ENCODE measurements around the gene ATP6AP1. TPM values are rescaled to one million over a fixed set of nuclear protein-coding genes. Genes with fewer than 3 reads are reported as not detected.
A peak's percentile ranks its signal among the peaks of the same experiment; 100 is the strongest.

ATP6AP1 gene
- total RNA-seq, 3 donors from 2014 or later (not counting 1 experiment from before 2014, with no cell fraction given) = 62.4 to 71.7 (median 65.9) TPM

GRCh38 chrX:154439841-154440240, 11.4 kb downstream of the ATP6AP1 start:
- 89% methylated on average over 12 of the region's 18 CpGs for WGBS (ENCODE audit: insufficient coverage)
- DNase-seq (no peak), ATAC-seq (no peak)
- Mint-ChIP-seq H3K27me3 (ENCODE audit: low read depth in 2 of 2) (no peaks in the 10 kb centered on the region), H3K9me3 (no peaks in the 10 kb centered on the region), H3K36me3 (no peaks in the 10 kb centered on the region), H3K27ac (no peak overlapping the region), H3K4me3 (no peak overlapping the region), H3K4me1 (peaks cover 6 to 14% of the 10 kb centered on the region in 2 donors)
- intact Hi-C loops (cut with micrococcal nuclease) = loop anchor here (5.0 kb wide), 1 partner anchor 43 kb away; the partner anchor contains the start of gene RPL10
- H3K9me3 ChIP-seq (ENCODE audit: control insufficient read depth, insufficient read depth, low read length) = no peaks in the 10 kb centered on the region
- TF ChIP-seq CTCF (IDR thresholded peaks at IDR 0.05) = no peak
- H3K27me3 ChIP-seq (ENCODE audit: control insufficient read depth, insufficient read depth, low read length) = no peaks in the 10 kb centered on the region
- peaks cover 35% of the 10 kb centered on the region for H3K4me1 ChIP-seq (ENCODE audit: control insufficient read depth, insufficient read depth, low read length)
- no peak overlapping the region for H3K27ac ChIP-seq (ENCODE audit: low read length)
- no peak overlapping the region for H3K4me3 ChIP-seq (ENCODE audit: low read length)
- peaks cover 23% of the 10 kb centered on the region for H3K36me3 ChIP-seq (ENCODE audit: control insufficient read depth, insufficient read depth, low read length)

- WGBS (ENCODE audit: insufficient coverage) = 90% methylated on average over 16 of the region's 17 CpGs
- H3K27ac Mint-ChIP-seq = no peak overlapping the region
- DNase-seq = no peak
- Histone ChIP-seq H3K4me1 (ENCODE audit: control insufficient read depth, insufficient read depth, low read length) (peaks cover 45% of the 10 kb centered on the region), H3K27me3 (ENCODE audit: control insufficient read depth, insufficient read depth, low read length) (no peaks in the 10 kb centered on the region), H3K9me3 (ENCODE audit: control insufficient read depth, insufficient read depth, low read length) (no peaks in the 10 kb centered on the region), H3K36me3 (ENCODE audit: control insufficient read depth, insufficient read depth, low read length) (peaks cover 14% of the 10 kb centered on the region), H3K27ac (ENCODE audit: low read length) (no peak overlapping the region), H3K4me3 (ENCODE audit: low read length) (no peak overlapping the region)
- H3K36me3 Mint-ChIP-seq = no peaks in the 10 kb centered on the region
- no peaks in the 10 kb centered on the region for H3K27me3 Mint-ChIP-seq (ENCODE audit: low read depth in 2 of 2)
- H3K9me3 Mint-ChIP-seq = no peaks in the 10 kb centered on the region
- peaks cover 6 to 14% of the 10 kb centered on the region in 2 donors for H3K4me1 Mint-ChIP-seq
- intact Hi-C loops (cut with micrococcal nuclease) = loop anchor here (5.0 kb wide), 1 partner anchor 43 kb away; the partner anchor contains the start of gene RPL10
- TF ChIP-seq CTCF (IDR thresholded peaks at IDR 0.05) = no peak
- H3K4me3 Mint-ChIP-seq = no peak overlapping the region
- ATAC-seq = no peak
Observed at GRCh38 chrX:154440623-154441357, 12.3 kb downstream of the ATP6AP1 start.

- no peak for TF ChIP-seq CTCF (IDR thresholded peaks at IDR 0.05)
- Histone ChIP-seq H3K4me3 (ENCODE audit: low read length) (no peak overlapping the region), H3K27me3 (ENCODE audit: control insufficient read depth, insufficient read depth, low read length) (no peaks in the 10 kb centered on the region), H3K4me1 (ENCODE audit: control insufficient read depth, insufficient read depth, low read length) (peaks cover 43% of the 10 kb centered on the region), H3K36me3 (ENCODE audit: control insufficient read depth, insufficient read depth, low read length) (peaks cover 12% of the 10 kb centered on the region), H3K27ac (ENCODE audit: low read length) (no peak overlapping the region), H3K9me3 (ENCODE audit: control insufficient read depth, insufficient read depth, low read length) (no peaks in the 10 kb centered on the region)
- intact Hi-C loops (cut with micrococcal nuclease) = loop anchor here (5.0 kb wide), 1 partner anchor 44 kb away; the partner anchor contains the start of gene RPL10
- no peaks in the 10 kb centered on the region for H3K9me3 Mint-ChIP-seq
- H3K4me1 Mint-ChIP-seq = peaks cover 0 to 14% of the 10 kb centered on the region in 2 donors
- WGBS (ENCODE audit: insufficient coverage) = 92% methylated on average over 9 of the region's 11 CpGs
- DNase-seq (peak in 1 of 2 donors; percentile 34), ATAC-seq (no peak)
- no peak overlapping the region for H3K4me3 Mint-ChIP-seq
- no peaks in the 10 kb centered on the region for H3K36me3 Mint-ChIP-seq
- no peaks in the 10 kb centered on the region for H3K27me3 Mint-ChIP-seq (ENCODE audit: low read depth in 2 of 2)
- H3K27ac Mint-ChIP-seq = no peak overlapping the region
Observed at GRCh38 chrX:154441564-154441963, 13.1 kb downstream of the ATP6AP1 start.
